ENCODE measurements around the gene TARDBP.
"Not testable (repeated sequence)": the region's sequence is repeated elsewhere in the genome, so short reads cannot be mapped to it uniquely, and the experiment has no call there.

TARDBP gene

GRCh38 chr1:11042995-11043874 lies 30.8 kb downstream of the TARDBP start:
- Histone ChIP-seq H3K36me3 (ENCODE audit: insufficient read depth, low read length) (no peaks in the 10 kb centered on the region), H3K9ac (ENCODE audit: insufficient read length) (no peak overlapping the region), H3K9me3 (ENCODE audit: low read depth, low read length) (no peaks in the 10 kb centered on the region), H3K4me3 (no peak overlapping the region), H3K27ac (no peak overlapping the region)
- DNase-seq (ENCODE audit: low read depth, low spot score) = no peak
- TF ChIP-seq EZH2 (IDR thresholded peaks at IDR 0.05) (no peak), POLR2AphosphoS5 (IDR thresholded peaks at IDR 0.05; ENCODE audit: borderline replicate concordance, low read depth, low read length) (no peak), FOXP2 (optimal IDR thresholded peaks at IDR 0.05; ENCODE audit: control extremely low read depth, extremely low read length, insufficient read depth) (no peak)

- Histone ChIP-seq H3K27ac (no peak overlapping the region), H3K4me3 (no peak overlapping the region), H3K9me3 (ENCODE audit: low read depth, low read length) (no peaks in the 10 kb centered on the region), H3K9ac (ENCODE audit: insufficient read length) (no peak overlapping the region), H3K36me3 (ENCODE audit: insufficient read depth, low read length) (no peaks in the 10 kb centered on the region)
- TF ChIP-seq POLR2AphosphoS5 (IDR thresholded peaks at IDR 0.05; ENCODE audit: borderline replicate concordance, low read depth, low read length) (no peak), FOXP2 (optimal IDR thresholded peaks at IDR 0.05; ENCODE audit: control extremely low read depth, extremely low read length, insufficient read depth) (no peak), EZH2 (IDR thresholded peaks at IDR 0.05) (no peak)
- no peak for DNase-seq (ENCODE audit: low read depth, low spot score)
Observed at GRCh38 chr1:11044086-11044848, 31.8 kb downstream of the TARDBP start.

GRCh38 chr1:11044849-11045427 lies 32.5 kb downstream of the TARDBP start:
- Histone ChIP-seq H3K36me3 (ENCODE audit: insufficient read depth, low read length) (no peaks in the 10 kb centered on the region), H3K9ac (ENCODE audit: insufficient read length) (no peak overlapping the region), H3K27ac (no peak overlapping the region), H3K9me3 (ENCODE audit: low read depth, low read length) (no peaks in the 10 kb centered on the region), H3K4me3 (no peak overlapping the region)
- DNase-seq (ENCODE audit: low read depth, low spot score) = no peak
- no peak for TF ChIP-seq FOXP2 (optimal IDR thresholded peaks at IDR 0.05; ENCODE audit: control extremely low read depth, extremely low read length, insufficient read depth)
- no peak for TF ChIP-seq POLR2AphosphoS5 (IDR thresholded peaks at IDR 0.05; ENCODE audit: borderline replicate concordance, low read depth, low read length)
- no peak for TF ChIP-seq EZH2 (IDR thresholded peaks at IDR 0.05)

- Histone ChIP-seq H3K27ac (no peak overlapping the region), H3K9me3 (ENCODE audit: low read depth, low read length) (no peaks in the 10 kb centered on the region), H3K9ac (ENCODE audit: insufficient read length) (no peak overlapping the region), H3K36me3 (ENCODE audit: insufficient read depth, low read length) (no peaks in the 10 kb centered on the region), H3K4me3 (no peak overlapping the region)
- TF ChIP-seq EZH2 (IDR thresholded peaks at IDR 0.05) = no peak
- no peak for TF ChIP-seq FOXP2 (optimal IDR thresholded peaks at IDR 0.05; ENCODE audit: control extremely low read depth, extremely low read length, insufficient read depth)
- TF ChIP-seq POLR2AphosphoS5 (IDR thresholded peaks at IDR 0.05; ENCODE audit: borderline replicate concordance, low read depth, low read length) = no peak
- DNase-seq (ENCODE audit: low read depth, low spot score) = no peak
Observed at GRCh38 chr1:11045428-11046269, 33.2 kb downstream of the TARDBP start.

- H3K9ac ChIP-seq (ENCODE audit: insufficient read length) = no peak overlapping the region
- TF ChIP-seq FOXP2 (optimal IDR thresholded peaks at IDR 0.05; ENCODE audit: control extremely low read depth, extremely low read length, insufficient read depth) = no peak
- no peak for TF ChIP-seq POLR2AphosphoS5 (IDR thresholded peaks at IDR 0.05; ENCODE audit: borderline replicate concordance, low read depth, low read length)
- TF ChIP-seq EZH2 (IDR thresholded peaks at IDR 0.05) = no peak
- no peak for DNase-seq (ENCODE audit: low read depth, low spot score)
- no peak overlapping the region for H3K27ac ChIP-seq
- H3K4me3 ChIP-seq = no peak overlapping the region
- no peaks in the 10 kb centered on the region for H3K9me3 ChIP-seq (ENCODE audit: low read depth, low read length)
- H3K36me3 ChIP-seq (ENCODE audit: insufficient read depth, low read length) = no peaks in the 10 kb centered on the region
Observed at GRCh38 chr1:11046270-11046566, 33.8 kb downstream of the TARDBP start.

- TF ChIP-seq FOXP2 (optimal IDR thresholded peaks at IDR 0.05; ENCODE audit: control extremely low read depth, extremely low read length, insufficient read depth) (no peak), EZH2 (IDR thresholded peaks at IDR 0.05) (no peak), POLR2AphosphoS5 (IDR thresholded peaks at IDR 0.05; ENCODE audit: borderline replicate concordance, low read depth, low read length) (no peak)
- Histone ChIP-seq H3K9me3 (ENCODE audit: low read depth, low read length) (no peaks in the 10 kb centered on the region), H3K27ac (no peak within 1 kb of the TSS), H3K4me3 (no peak within 1 kb of the TSS), H3K9ac (ENCODE audit: insufficient read length) (no peak within 1 kb of the TSS), H3K36me3 (ENCODE audit: insufficient read depth, low read length) (no peaks in the 10 kb centered on the region)
- no peak for DNase-seq (ENCODE audit: low read depth, low spot score)
Observed at GRCh38 chr1:11046625-11047365, 34.3 kb downstream of the TARDBP start, which contains the start of gene MASP2. Gene MASP2, minus strand, starts transcription at chr1:11047239. Its CDS starts 32 bp downstream, at chr1:11047207.

GRCh38 chr1:11051121-11051520 lies 38.7 kb downstream of the TARDBP start:
- peak overlapping the region; percentile 69; the same call in 1 of the 2 replicates for H3K27ac ChIP-seq
- not testable (repeated sequence) for DNase-seq (ENCODE audit: low read depth, low spot score); H3K36me3 ChIP-seq (ENCODE audit: insufficient read depth, low read length); H3K9me3 ChIP-seq (ENCODE audit: low read depth, low read length); H3K9ac ChIP-seq (ENCODE audit: insufficient read length); H3K4me3 ChIP-seq

All from SK-N-MC (cell line).